ENCODE measurements around the gene FABP6.
A peak's percentile ranks its signal among the peaks of the same experiment; 100 is the strongest.
"Not testable (repeated sequence)": the region's sequence is repeated elsewhere in the genome, so short reads cannot be mapped to it uniquely, and the experiment has no call there.

Gene FABP6

DNA sequence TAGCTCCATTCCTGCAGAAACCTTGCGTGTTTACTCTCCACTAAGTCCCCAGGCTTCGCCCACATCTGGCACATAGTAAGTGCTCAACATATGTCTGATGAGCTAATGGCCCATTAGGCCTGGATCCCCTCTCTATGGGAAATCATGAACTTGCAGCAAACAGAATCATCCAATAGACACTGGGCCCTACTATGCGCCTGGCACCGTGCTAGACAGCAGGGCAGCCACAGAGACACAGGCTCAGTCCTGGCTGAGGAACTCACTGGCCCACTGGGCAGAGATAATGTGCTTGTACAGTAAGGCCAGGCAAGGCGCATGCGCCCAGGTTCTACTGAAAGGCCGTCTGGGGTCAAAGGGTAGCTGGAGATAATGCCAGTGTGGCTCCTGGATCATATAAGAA is 36.9 kb upstream of the FABP6 start:
- no CpG with 5 or more reads among the region's 7 CpGs for WGBS (ENCODE audit: extremely low coverage, insufficient coverage, insufficient read length)
- no peak for DNase-seq
- Histone ChIP-seq H4K91ac (ENCODE audit: low read depth, low read length) (no peak overlapping the region), H3K4me2 (ENCODE audit: low read length) (no peak overlapping the region), H2BK120ac (ENCODE audit: insufficient read depth, low read length, poor library complexity) (no peak overlapping the region), H3K9me3 (ENCODE audit: insufficient read depth, low read depth, low read length) (no peaks in the 10 kb centered on the region), H3K4me1 (ENCODE audit: control insufficient read depth in 1 of 2, insufficient read depth in 2 of 2, low read length in 2 of 2) (peaks cover 2 to 4% of the 10 kb centered on the region in 2 experiments), H3K27me3 (ENCODE audit: insufficient read depth, low read length) (no peaks in the 10 kb centered on the region), H3K9ac (ENCODE audit: low read length) (no peak overlapping the region), H3K4me3 (ENCODE audit: low read depth, low read length) (no peak overlapping the region), H3K23ac (ENCODE audit: low read length) (no peak overlapping the region), H3K18ac (ENCODE audit: low read length) (no peak overlapping the region), H3K27ac (ENCODE audit: low read depth, low read length) (no peak overlapping the region), H2AK5ac (ENCODE audit: low read length) (no peak overlapping the region), H3K4ac (ENCODE audit: low read depth, low read length) (no peak overlapping the region), H3K14ac (ENCODE audit: low read length) (no peak overlapping the region), H3K79me2 (ENCODE audit: control insufficient read depth, insufficient read depth, low read length, poor library complexity) (no peaks in the 10 kb centered on the region), H2BK5ac (ENCODE audit: low read depth, low read length, poor library complexity) (no peak overlapping the region), H4K12ac (ENCODE audit: low read depth, low read length) (no peak overlapping the region), H4K8ac (ENCODE audit: low read depth, low read length) (no peak overlapping the region), H3K36me3 (ENCODE audit: control insufficient read depth in 1 of 2, insufficient read depth in 2 of 2, low read length in 2 of 2) (no peaks in the 10 kb centered on the region), H2AFZ (ENCODE audit: insufficient read depth, low read length, poor library complexity) (no peak overlapping the region), H3K79me1 (ENCODE audit: low read length) (peaks cover 2% of the 10 kb centered on the region), H2BK12ac (ENCODE audit: low read length) (no peak overlapping the region)

DNA sequence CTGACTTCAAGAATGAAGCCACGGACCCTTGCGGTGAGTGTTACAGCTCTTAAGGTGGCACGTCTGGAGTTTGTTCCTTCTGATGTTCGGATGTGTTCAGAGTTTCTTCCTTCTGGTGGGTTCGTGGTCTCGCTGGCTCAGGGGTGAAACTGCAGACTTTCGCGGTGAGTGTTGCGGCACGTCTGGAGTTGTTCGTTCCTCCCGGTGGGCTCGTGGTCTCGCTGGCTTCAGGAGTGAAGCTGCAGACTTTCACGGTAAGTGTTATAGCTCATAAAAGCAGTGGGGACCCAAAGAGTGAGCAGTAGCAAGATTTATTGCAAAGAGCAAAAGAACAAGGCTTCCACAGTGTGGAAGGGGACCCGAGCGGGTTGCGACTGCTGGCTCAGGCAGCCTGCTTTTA is 36.2 kb upstream of the FABP6 start:
- not testable (repeated sequence) for H2AK5ac ChIP-seq (ENCODE audit: low read length); DNase-seq; H3K36me3 ChIP-seq (ENCODE audit: control insufficient read depth in 1 of 2, insufficient read depth in 2 of 2, low read length in 2 of 2); H3K4me1 ChIP-seq (ENCODE audit: control insufficient read depth in 1 of 2, insufficient read depth in 2 of 2, low read length in 2 of 2); H4K8ac ChIP-seq (ENCODE audit: low read depth, low read length); H3K79me1 ChIP-seq (ENCODE audit: low read length); H3K14ac ChIP-seq (ENCODE audit: low read length); H3K4ac ChIP-seq (ENCODE audit: low read depth, low read length); H2BK12ac ChIP-seq (ENCODE audit: low read length); H2BK120ac ChIP-seq (ENCODE audit: insufficient read depth, low read length, poor library complexity); H3K18ac ChIP-seq (ENCODE audit: low read length); H3K27me3 ChIP-seq (ENCODE audit: insufficient read depth, low read length); H2AFZ ChIP-seq (ENCODE audit: insufficient read depth, low read length, poor library complexity); H3K4me3 ChIP-seq (ENCODE audit: low read depth, low read length); H3K9ac ChIP-seq (ENCODE audit: low read length); H3K23ac ChIP-seq (ENCODE audit: low read length); H3K79me2 ChIP-seq (ENCODE audit: control insufficient read depth, insufficient read depth, low read length, poor library complexity); H2BK5ac ChIP-seq (ENCODE audit: low read depth, low read length, poor library complexity); H3K9me3 ChIP-seq (ENCODE audit: insufficient read depth, low read depth, low read length); H4K12ac ChIP-seq (ENCODE audit: low read depth, low read length); H3K27ac ChIP-seq (ENCODE audit: low read depth, low read length); H4K91ac ChIP-seq (ENCODE audit: low read depth, low read length); H3K4me2 ChIP-seq (ENCODE audit: low read length)
- WGBS (ENCODE audit: extremely low coverage, insufficient coverage, insufficient read length): no CpG with 5 or more reads among the region's 18 CpGs

DNA sequence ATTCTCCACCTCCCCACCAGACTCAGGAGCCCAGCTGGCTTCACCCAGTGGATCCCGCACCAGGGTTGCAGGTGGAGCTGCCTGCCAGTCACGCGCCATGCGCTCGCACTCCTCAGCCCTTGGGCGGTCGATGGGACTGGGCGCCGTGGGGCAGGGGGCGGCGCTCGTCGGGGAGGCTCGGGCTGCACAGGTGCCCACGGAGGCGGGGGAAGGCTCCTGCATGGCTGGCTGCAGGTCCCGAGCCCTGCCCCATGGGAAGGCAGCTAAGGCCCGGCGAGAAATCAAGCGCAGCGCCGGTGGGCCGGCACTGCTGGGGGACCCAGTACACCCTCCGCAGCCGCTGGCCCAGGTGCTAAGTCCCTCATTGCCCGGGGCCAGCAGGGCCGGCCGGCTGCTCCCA is 35.5 kb upstream of the FABP6 start:
- H2BK120ac ChIP-seq (ENCODE audit: insufficient read depth, low read length, poor library complexity): not testable (repeated sequence)

DNA sequence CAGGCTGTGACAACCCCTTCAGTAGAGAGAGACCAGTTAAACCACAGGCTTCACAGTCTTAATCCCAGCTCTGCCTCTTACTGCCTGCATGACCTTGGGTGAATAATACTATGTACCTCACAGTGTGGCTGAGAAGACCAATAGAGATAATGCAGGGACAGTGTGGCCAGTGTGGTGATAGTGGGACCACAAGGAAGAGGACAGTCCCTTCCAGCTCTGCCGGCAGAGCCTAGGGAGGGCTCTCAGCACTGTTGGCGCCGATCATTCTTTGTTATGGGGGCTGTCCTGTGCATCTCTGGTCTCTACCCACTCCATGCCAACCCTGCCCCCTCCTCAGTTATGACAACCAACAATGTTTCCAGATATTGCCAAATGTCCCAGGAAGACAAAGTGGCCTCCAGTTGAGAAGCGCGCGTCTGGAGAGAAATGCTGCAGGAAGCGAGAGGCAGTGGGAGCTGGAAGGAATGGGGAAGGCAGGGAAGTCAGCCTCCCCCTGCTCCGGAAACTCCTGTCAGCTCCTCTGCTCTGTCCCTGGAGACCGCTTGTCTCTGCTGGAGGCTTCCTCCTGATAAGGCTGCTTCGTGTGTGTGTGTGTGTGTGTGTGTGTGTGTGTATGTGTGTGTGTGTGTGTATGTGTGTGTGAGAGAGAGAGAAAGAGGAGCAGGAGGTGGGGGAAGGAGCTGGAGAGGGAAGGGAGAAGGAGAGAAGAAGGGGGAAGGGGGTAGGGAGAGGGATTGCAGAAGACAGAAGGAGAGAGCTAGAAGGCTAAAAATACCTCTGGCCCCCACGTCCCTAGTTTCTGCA is 31.8 kb upstream of the FABP6 start:
- H3K23ac ChIP-seq (ENCODE audit: low read length): no peak overlapping the region
- H2BK12ac ChIP-seq (ENCODE audit: low read length): peak overlapping the region; percentile 83
- WGBS (ENCODE audit: extremely low coverage, insufficient coverage, insufficient read length): no CpG with 5 or more reads among the region's 11 CpGs
- H3K18ac ChIP-seq (ENCODE audit: low read length): no peak overlapping the region
- H3K9me3 ChIP-seq (ENCODE audit: insufficient read depth, low read depth, low read length): no peaks in the 10 kb centered on the region
- H3K79me1 ChIP-seq (ENCODE audit: low read length): no peaks in the 10 kb centered on the region
- H4K8ac ChIP-seq (ENCODE audit: low read depth, low read length): peak overlapping the region; percentile 47
- no peaks in the 10 kb centered on the region for H3K79me2 ChIP-seq (ENCODE audit: control insufficient read depth, insufficient read depth, low read length, poor library complexity)
- H4K91ac ChIP-seq (ENCODE audit: low read depth, low read length): peak overlapping the region; percentile 69
- peak overlapping the region; percentile 14 for H3K4me2 ChIP-seq (ENCODE audit: low read length)
- H3K4me1 ChIP-seq (ENCODE audit: control insufficient read depth in 1 of 2, insufficient read depth in 2 of 2, low read length in 2 of 2): peaks cover 12 to 17% of the 10 kb centered on the region in 2 experiments
- H3K27ac ChIP-seq (ENCODE audit: low read depth, low read length): no peak overlapping the region
- no peaks in the 10 kb centered on the region for H3K36me3 ChIP-seq (ENCODE audit: control insufficient read depth in 1 of 2, insufficient read depth in 2 of 2, low read length in 2 of 2)
- H3K9ac ChIP-seq (ENCODE audit: low read length): no peak overlapping the region
- no peak overlapping the region for H3K4me3 ChIP-seq (ENCODE audit: low read depth, low read length)
- no peak overlapping the region for H2BK120ac ChIP-seq (ENCODE audit: insufficient read depth, low read length, poor library complexity)
- no peak overlapping the region for H2AK5ac ChIP-seq (ENCODE audit: low read length)
- no peak for DNase-seq
- H4K12ac ChIP-seq (ENCODE audit: low read depth, low read length): no peak overlapping the region
- H3K27me3 ChIP-seq (ENCODE audit: insufficient read depth, low read length): no peaks in the 10 kb centered on the region
- H3K4ac ChIP-seq (ENCODE audit: low read depth, low read length): no peak overlapping the region
- H3K14ac ChIP-seq (ENCODE audit: low read length): peak overlapping the region; percentile 30
- H2AFZ ChIP-seq (ENCODE audit: insufficient read depth, low read length, poor library complexity): peak overlapping the region; percentile 35
- H2BK5ac ChIP-seq (ENCODE audit: low read depth, low read length, poor library complexity): no peak overlapping the region

More for the DNA sequence above, 35.5 kb upstream of the FABP6 start:
- not testable (repeated sequence) for H3K9ac ChIP-seq (ENCODE audit: low read length); H3K4me2 ChIP-seq (ENCODE audit: low read length); H3K79me2 ChIP-seq (ENCODE audit: control insufficient read depth, insufficient read depth, low read length, poor library complexity); H4K8ac ChIP-seq (ENCODE audit: low read depth, low read length); H3K27me3 ChIP-seq (ENCODE audit: insufficient read depth, low read length); H3K9me3 ChIP-seq (ENCODE audit: insufficient read depth, low read depth, low read length); H3K79me1 ChIP-seq (ENCODE audit: low read length); H3K23ac ChIP-seq (ENCODE audit: low read length); H4K12ac ChIP-seq (ENCODE audit: low read depth, low read length); H4K91ac ChIP-seq (ENCODE audit: low read depth, low read length); H3K4me3 ChIP-seq (ENCODE audit: low read depth, low read length); H2BK12ac ChIP-seq (ENCODE audit: low read length); DNase-seq; H2BK5ac ChIP-seq (ENCODE audit: low read depth, low read length, poor library complexity); H3K14ac ChIP-seq (ENCODE audit: low read length); H3K27ac ChIP-seq (ENCODE audit: low read depth, low read length); H2AFZ ChIP-seq (ENCODE audit: insufficient read depth, low read length, poor library complexity); H2AK5ac ChIP-seq (ENCODE audit: low read length); H3K4ac ChIP-seq (ENCODE audit: low read depth, low read length); H3K36me3 ChIP-seq (ENCODE audit: control insufficient read depth in 1 of 2, insufficient read depth in 2 of 2, low read length in 2 of 2); H3K18ac ChIP-seq (ENCODE audit: low read length)
- H3K4me1 ChIP-seq (ENCODE audit: control insufficient read depth in 1 of 2, insufficient read depth in 2 of 2, low read length in 2 of 2): peaks cover 9 to 13% of the 10 kb centered on the region in 2 experiments
- no CpG with 5 or more reads among the region's 28 CpGs for WGBS (ENCODE audit: extremely low coverage, insufficient coverage, insufficient read length)
